Activated CD8-positive, alpha-beta T cell treated with anti-CD3 and anti-CD28 coated beads, Interleukin-2, amount 10 ng/mL, durations not matched to agents 7 days and 5 days (primary cell): Measurements from ENCODE around the gene HDAC4. TPM values are rescaled to one million over a fixed set of nuclear protein-coding genes. Genes with fewer than 3 reads are reported as not detected.

Experiments used
- ATAC-seq: fragments of 150-1000 bp; cut with Tn5 transposase; one replicate; pipeline ENCODE4 v1.10.0; 2021; ENCODE audit warnings: moderate library complexity
- CTCF ChIA-PET: fragments of 350-600 bp; sonication (Branson Sonifier 250); formaldehyde crosslinking; loops from one replicate; lab custom pipeline; 2021; ENCODE audit warnings: antibody characterized with exemption; lab: Charles Lee
- POLR2A ChIA-PET: fragments of 350-600 bp; sonication (Branson Sonifier 250); formaldehyde crosslinking; loops from one replicate; lab custom pipeline; 2021; ENCODE audit warnings: antibody characterized with exemption; lab: Charles Lee
- DNase-seq: peaks from one replicate; pipeline ENCODE4 v3.0.0-alpha.2; 2020
- H3K27ac Mint-ChIP-seq: one replicate; pipeline ENCODE4 v1.8.0; 2021; ENCODE audit warnings: mild to moderate bottlenecking, mixed read lengths
- H3K27me3 Mint-ChIP-seq: one replicate; pipeline ENCODE4 v1.8.0; 2021; ENCODE audit warnings: low read depth, mixed read lengths
- H3K36me3 Mint-ChIP-seq: one replicate; pipeline ENCODE4 v1.8.0; 2021; ENCODE audit warnings: low read depth, mixed read lengths
- H3K4me1 Mint-ChIP-seq: one replicate; pipeline ENCODE4 v1.8.0; 2021; ENCODE audit warnings: low read depth, mixed read lengths
- H3K4me3 Mint-ChIP-seq: one replicate; pipeline ENCODE4 v1.8.0; 2021; ENCODE audit warnings: mild to moderate bottlenecking, mixed read lengths
- H3K9me3 Mint-ChIP-seq: one replicate; pipeline ENCODE4 v1.8.0; 2022; ENCODE audit warnings: mixed read lengths; ENCODE audit not compliant: insufficient read depth
- total RNA-seq, 2 experiments: library from RNA; stranded (reverse); gene quantifications; one replicate each; pipeline ENCODE4 v1.2.3, GENCODE V29; 2021

Gene HDAC4
- total RNA-seq, 2 experiments from 2014 or later = 50.7 to 58.8 TPM

DNA sequence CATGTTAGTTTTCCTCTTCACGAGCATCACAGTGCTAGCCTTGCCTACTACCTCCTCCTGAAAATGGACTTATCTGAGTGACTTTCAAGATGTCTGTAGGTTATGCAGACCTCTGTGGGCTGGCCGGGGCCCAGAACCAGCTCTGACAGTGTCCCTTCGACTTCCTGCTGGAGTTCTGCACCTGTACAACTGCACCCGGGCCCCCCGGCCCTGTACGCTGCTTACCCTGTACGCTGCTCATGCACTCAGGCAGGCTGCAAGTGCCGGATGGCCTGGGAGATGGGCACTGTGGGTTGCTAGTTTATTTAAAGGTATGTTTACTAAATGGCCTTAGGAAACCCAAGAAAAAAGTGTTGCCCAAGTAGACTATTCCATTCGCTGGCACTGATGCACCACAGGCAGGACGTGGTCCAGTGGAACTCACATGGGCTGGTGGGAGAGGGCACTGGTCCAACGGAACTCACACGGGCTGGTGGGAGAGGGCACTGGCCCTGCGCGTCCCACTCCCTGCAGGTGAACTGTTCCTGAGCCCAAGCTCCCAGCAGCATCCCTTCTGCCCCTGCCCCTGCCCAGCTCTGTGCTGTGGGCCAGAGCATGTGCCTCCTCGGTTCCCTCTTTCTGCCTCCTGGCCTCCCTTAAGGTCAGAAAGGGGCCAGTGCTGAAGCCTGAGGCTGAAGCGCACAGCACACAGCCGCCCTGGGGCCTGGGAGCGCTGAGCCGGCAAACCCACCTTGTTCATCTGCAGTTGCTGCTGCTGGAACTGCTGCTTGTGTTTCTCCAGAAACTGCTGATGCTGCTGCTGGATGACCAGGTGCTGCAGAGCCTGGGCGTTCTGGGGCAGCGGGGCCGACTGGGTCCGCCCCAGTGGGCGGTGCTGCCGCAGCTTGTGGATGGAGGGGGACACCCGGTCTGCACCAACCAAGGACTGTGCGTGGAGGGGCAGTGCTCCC, 274.8 kb downstream of the HDAC4 start:
- no peaks in the 10 kb centered on the region for H3K9me3 Mint-ChIP-seq
- H3K27me3 Mint-ChIP-seq = no peaks in the 10 kb centered on the region
- H3K27ac Mint-ChIP-seq = no peak overlapping the region
- peaks cover 22% of the 10 kb centered on the region for H3K36me3 Mint-ChIP-seq
- ChIA-PET CTCF (no interaction called here), POLR2A (no interaction called here)
- H3K4me1 Mint-ChIP-seq = no peaks in the 10 kb centered on the region
- no peak for ATAC-seq
- no peak overlapping the region for H3K4me3 Mint-ChIP-seq
- no peak for DNase-seq

DNA sequence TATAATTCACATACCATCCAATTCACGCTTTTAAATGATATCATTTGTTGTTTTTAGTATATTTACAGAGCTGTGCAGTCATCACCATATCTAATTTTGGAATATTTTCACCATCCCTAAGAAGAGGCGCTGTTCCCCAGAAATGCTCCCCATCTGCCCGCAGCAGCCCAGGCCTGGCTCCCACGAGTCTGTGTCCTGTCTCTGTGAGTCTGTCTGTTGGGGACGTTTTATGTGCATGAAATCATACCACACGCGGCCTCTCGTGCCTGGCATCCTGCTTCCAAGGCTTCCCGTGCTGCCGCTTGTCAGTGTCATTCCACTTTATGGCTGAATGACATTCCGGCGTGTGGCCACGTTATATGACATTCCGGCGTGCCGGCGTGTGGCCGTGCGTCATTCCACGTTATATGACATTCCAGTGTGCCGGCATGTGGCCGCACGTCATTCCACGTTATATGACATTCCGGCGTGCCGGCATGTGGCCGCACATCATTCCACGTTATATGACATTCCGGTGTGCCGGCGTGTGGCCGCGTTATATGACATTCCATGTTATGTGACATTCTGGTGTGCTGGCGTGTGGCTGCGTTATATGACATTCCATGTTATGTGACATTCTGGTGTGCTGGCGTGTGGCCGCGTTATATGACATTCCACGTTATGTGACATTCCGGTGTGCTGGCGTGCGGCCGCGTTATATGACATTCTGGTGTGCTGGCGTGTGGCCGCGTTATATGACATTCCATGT, 276.5 kb downstream of the HDAC4 start:
- Mint-ChIP-seq H3K4me3 (no peak overlapping the region), H3K4me1 (peaks cover 7% of the 10 kb centered on the region), H3K27ac (no peak overlapping the region), H3K36me3 (peaks cover 22% of the 10 kb centered on the region), H3K9me3 (no peaks in the 10 kb centered on the region), H3K27me3 (no peaks in the 10 kb centered on the region)
- DNase-seq (no peak), ATAC-seq (no peak)
- ChIA-PET CTCF (no interaction called here), POLR2A (no interaction called here)

DNA sequence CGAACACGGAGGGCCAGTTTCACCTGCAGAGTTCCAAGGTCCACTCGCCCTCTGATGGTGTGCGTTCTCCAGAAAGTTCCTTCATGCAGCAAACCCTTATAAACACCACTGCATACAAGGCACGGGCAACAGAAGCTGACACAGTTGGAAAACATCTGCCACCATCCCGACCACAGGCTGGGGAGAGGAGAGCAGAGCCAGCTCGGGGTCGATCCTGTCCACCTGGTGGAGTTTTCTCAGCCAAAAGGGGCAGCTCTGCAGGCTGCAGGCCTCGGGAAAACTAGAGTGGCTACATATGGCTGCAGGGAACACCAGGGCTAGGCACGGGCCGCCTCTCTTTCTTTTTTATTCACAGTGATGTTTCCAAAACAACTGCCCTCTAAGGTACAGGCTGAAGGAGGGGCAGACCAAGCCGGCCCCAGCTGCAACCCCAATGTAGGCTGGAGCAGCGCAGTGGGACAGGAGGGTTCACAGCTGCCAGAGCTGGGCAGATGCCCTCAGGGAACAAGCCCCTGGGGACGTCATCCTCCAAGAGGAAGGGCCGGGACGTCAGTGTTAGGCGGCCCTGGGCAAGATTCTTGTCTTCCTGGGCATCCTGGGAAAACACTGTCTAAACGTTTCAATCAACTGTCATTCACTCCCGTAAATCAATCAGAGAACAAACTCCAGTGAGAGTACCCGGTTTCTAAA, 278.3 kb downstream of the HDAC4 start:
- ChIA-PET POLR2A (no interaction called here), CTCF (no interaction called here)
- Mint-ChIP-seq H3K27me3 (no peaks in the 10 kb centered on the region), H3K27ac (no peak overlapping the region), H3K4me1 (peaks cover 21% of the 10 kb centered on the region), H3K9me3 (no peaks in the 10 kb centered on the region), H3K36me3 (peaks cover 20% of the 10 kb centered on the region), H3K4me3 (no peak overlapping the region)
- ATAC-seq = no peak
- no peak for DNase-seq

DNA sequence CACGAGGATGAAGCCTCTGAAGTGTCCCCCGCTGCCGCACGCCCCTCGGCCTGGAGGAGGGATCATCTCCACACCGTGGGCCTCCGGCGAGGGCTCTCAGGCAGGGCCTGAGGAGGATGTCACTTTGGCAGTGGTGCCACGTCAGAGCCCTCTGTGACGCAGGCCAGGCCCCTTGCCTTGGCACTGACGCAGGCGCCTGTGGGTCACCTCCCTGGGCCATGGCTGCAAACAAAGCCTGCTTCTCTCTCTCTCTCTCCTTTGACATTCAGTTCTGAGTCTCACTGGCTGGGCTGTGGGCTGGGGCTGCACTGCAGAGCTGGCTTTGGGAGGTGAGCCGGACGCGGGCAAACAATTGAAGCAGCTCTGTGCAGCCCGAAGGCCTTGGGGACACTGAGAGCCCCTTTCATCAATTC, 279.2 kb downstream of the HDAC4 start:
- ATAC-seq (no peak), DNase-seq (no peak)
- Mint-ChIP-seq H3K36me3 (peaks cover 17% of the 10 kb centered on the region), H3K27ac (no peak overlapping the region), H3K9me3 (no peaks in the 10 kb centered on the region), H3K4me1 (peaks cover 23% of the 10 kb centered on the region), H3K4me3 (no peak overlapping the region), H3K27me3 (no peaks in the 10 kb centered on the region)
- ChIA-PET POLR2A (no interaction called here), CTCF (no interaction called here)

DNA sequence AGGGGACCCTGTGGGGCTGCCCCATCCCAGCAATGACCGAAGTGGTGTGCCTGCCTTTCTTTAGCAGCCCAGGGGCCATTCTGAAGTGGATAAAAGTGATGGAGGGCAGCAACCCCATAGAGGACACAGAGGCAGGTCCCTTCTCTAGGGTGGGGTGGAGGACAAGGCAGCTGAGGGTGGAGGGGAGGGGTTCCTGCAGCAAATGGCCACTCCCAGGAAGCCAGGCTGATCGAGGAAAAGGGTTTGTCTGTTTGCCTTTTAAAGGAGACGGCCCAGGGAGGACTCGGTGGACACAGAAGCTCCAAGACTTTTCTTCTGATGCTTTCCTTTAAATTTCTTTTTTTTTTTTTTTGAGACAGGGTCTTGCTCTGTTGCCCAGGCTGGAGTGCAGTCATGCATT, 280.2 kb downstream of the HDAC4 start:
- no peak for ATAC-seq
- no peaks in the 10 kb centered on the region for H3K27me3 Mint-ChIP-seq
- H3K4me1 Mint-ChIP-seq = peaks cover 23% of the 10 kb centered on the region
- no peaks in the 10 kb centered on the region for H3K9me3 Mint-ChIP-seq
- no peak for DNase-seq
- ChIA-PET CTCF (no interaction called here), POLR2A (no interaction called here)
- no peak overlapping the region for H3K4me3 Mint-ChIP-seq
- peaks cover 14% of the 10 kb centered on the region for H3K36me3 Mint-ChIP-seq
- H3K27ac Mint-ChIP-seq = no peak overlapping the region

- Mint-ChIP-seq H3K36me3 (peaks cover 3% of the 10 kb centered on the region), H3K4me3 (no peak overlapping the region), H3K9me3 (no peaks in the 10 kb centered on the region), H3K4me1 (peaks cover 23% of the 10 kb centered on the region), H3K27me3 (no peaks in the 10 kb centered on the region), H3K27ac (peak overlapping the region; percentile 36)
- no peak for DNase-seq
- POLR2A ChIA-PET = no interaction called here
- ATAC-seq = no peak
- CTCF ChIA-PET = no interaction called here
These were observed 281.3 kb downstream of the HDAC4 start for GRCh38 chr2:239119346-239120126.

- no peaks in the 10 kb centered on the region for H3K27me3 Mint-ChIP-seq
- ATAC-seq (no peak), DNase-seq (peak; percentile 24)
- no peak overlapping the region for H3K4me3 Mint-ChIP-seq
- H3K4me1 Mint-ChIP-seq = peaks cover 23% of the 10 kb centered on the region
- peak overlapping the region; percentile 36 for H3K27ac Mint-ChIP-seq
- ChIA-PET CTCF (no interaction called here), POLR2A (no interaction called here)
- H3K36me3 Mint-ChIP-seq = no peaks in the 10 kb centered on the region
- no peaks in the 10 kb centered on the region for H3K9me3 Mint-ChIP-seq
These were observed 282.1 kb downstream of the HDAC4 start for GRCh38 chr2:239118675-239119211.

- ATAC-seq (no peak), DNase-seq (no peak)
- Mint-ChIP-seq H3K4me1 (peaks cover 23% of the 10 kb centered on the region), H3K9me3 (no peaks in the 10 kb centered on the region), H3K36me3 (no peaks in the 10 kb centered on the region), H3K4me3 (no peak overlapping the region), H3K27me3 (no peaks in the 10 kb centered on the region), H3K27ac (no peak overlapping the region)
- CTCF ChIA-PET = no interaction called here
- POLR2A ChIA-PET = no interaction called here
These were observed 282.6 kb downstream of the HDAC4 start for GRCh38 chr2:239118264-239118663.

- Mint-ChIP-seq H3K36me3 (no peaks in the 10 kb centered on the region), H3K27ac (no peak overlapping the region), H3K9me3 (no peaks in the 10 kb centered on the region), H3K27me3 (no peaks in the 10 kb centered on the region), H3K4me1 (peaks cover 23% of the 10 kb centered on the region), H3K4me3 (no peak overlapping the region)
- CTCF ChIA-PET = no interaction called here
- DNase-seq (no peak), ATAC-seq (no peak)
- POLR2A ChIA-PET = no interaction called here
These were observed 283.0 kb downstream of the HDAC4 start for GRCh38 chr2:239117831-239118230.

- Mint-ChIP-seq H3K27me3 (no peaks in the 10 kb centered on the region), H3K36me3 (no peaks in the 10 kb centered on the region), H3K27ac (no peak overlapping the region), H3K4me3 (no peak overlapping the region), H3K9me3 (no peaks in the 10 kb centered on the region), H3K4me1 (peaks cover 23% of the 10 kb centered on the region)
- POLR2A ChIA-PET = no interaction called here
- no peak for ATAC-seq
- DNase-seq = no peak
- CTCF ChIA-PET = no interaction called here
These were observed 284.2 kb downstream of the HDAC4 start for GRCh38 chr2:239116456-239117246.

- no peaks in the 10 kb centered on the region for H3K27me3 Mint-ChIP-seq
- H3K4me3 Mint-ChIP-seq = no peak overlapping the region
- no peak overlapping the region for H3K27ac Mint-ChIP-seq
- no peaks in the 10 kb centered on the region for H3K36me3 Mint-ChIP-seq
- ChIA-PET CTCF (no interaction called here), POLR2A (no interaction called here)
- H3K9me3 Mint-ChIP-seq = no peaks in the 10 kb centered on the region
- peaks cover 23% of the 10 kb centered on the region for H3K4me1 Mint-ChIP-seq
- ATAC-seq = no peak
- DNase-seq = no peak
These were observed 285.2 kb downstream of the HDAC4 start for GRCh38 chr2:239115616-239116015.
